HEK293 (cell line): ENCODE results near the gene CMTM2.

Experiments used
- ATF2 ChIP-seq: fragments of 450-650 bp; formaldehyde crosslinking; IDR thresholded peaks from 2 replicates; pipeline ENCODE4 v1.5.1; 2016; ENCODE audit warnings: missing biosample characterization, missing genetic modification characterization, low read depth
- CTCF ChIP-seq: fragments of 450-650 bp; formaldehyde crosslinking; IDR thresholded peaks from 2 replicates; pipeline ENCODE4 v1.5.1; 2016; ENCODE audit warnings: missing biosample characterization, missing genetic modification characterization
- KLF9 ChIP-seq: fragments of 450-650 bp; formaldehyde crosslinking; IDR thresholded peaks from 2 replicates; pipeline ENCODE4 v1.5.1; 2016; ENCODE audit warnings: missing biosample characterization, missing genetic modification characterization, low read depth
- MYNN ChIP-seq: fragments of 450-650 bp; formaldehyde crosslinking; IDR thresholded peaks from 2 replicates; pipeline ENCODE4 v1.5.1; 2016; ENCODE audit warnings: missing biosample characterization, missing genetic modification characterization, borderline replicate concordance
- PRDM2 ChIP-seq: fragments of 450-650 bp; formaldehyde crosslinking; IDR thresholded peaks from 2 replicates; pipeline ENCODE4 v1.5.1; 2016; ENCODE audit warnings: missing biosample characterization, missing genetic modification characterization, borderline replicate concordance
- ZBTB17 ChIP-seq: fragments of 450-650 bp; formaldehyde crosslinking; IDR thresholded peaks from 2 replicates; pipeline ENCODE4 v1.5.1; 2016; ENCODE audit warnings: missing biosample characterization, missing genetic modification characterization
- ZBTB8A ChIP-seq: fragments of 450-650 bp; formaldehyde crosslinking; IDR thresholded peaks from 2 replicates; pipeline ENCODE4 v1.5.1; 2016; ENCODE audit warnings: missing biosample characterization, missing genetic modification characterization
- ZNF138 ChIP-seq: fragments of 450-650 bp; formaldehyde crosslinking; IDR thresholded peaks from 2 replicates; pipeline ENCODE4 v1.5.1; 2016; ENCODE audit warnings: missing biosample characterization, missing genetic modification characterization, borderline replicate concordance
- ZNF146 ChIP-seq: fragments of 450-650 bp; formaldehyde crosslinking; IDR thresholded peaks from 2 replicates; pipeline ENCODE4 v1.5.1; 2016; ENCODE audit warnings: missing biosample characterization, missing genetic modification characterization
- ZNF157 ChIP-seq: fragments of 450-650 bp; formaldehyde crosslinking; IDR thresholded peaks from 2 replicates; pipeline ENCODE4 v1.5.1; 2016; ENCODE audit warnings: missing biosample characterization, missing genetic modification characterization
- ZNF239 ChIP-seq: fragments of 450-650 bp; formaldehyde crosslinking; IDR thresholded peaks from 2 replicates; pipeline ENCODE4 v1.5.1; 2016; ENCODE audit warnings: missing biosample characterization, missing genetic modification characterization
- ZNF366 ChIP-seq: fragments of 450-650 bp; formaldehyde crosslinking; conservative IDR thresholded peaks from 2 replicates; pipeline ENCODE4 v1.5.1; 2016; ENCODE audit warnings: missing biosample characterization, missing genetic modification characterization
- ZNF404 ChIP-seq: fragments of 450-650 bp; formaldehyde crosslinking; IDR thresholded peaks from 2 replicates; pipeline ENCODE4 v1.5.1; 2017; ENCODE audit warnings: missing biosample characterization, missing genetic modification characterization
- ZNF513 ChIP-seq: fragments of 450-650 bp; IDR thresholded peaks from 2 replicates; pipeline ENCODE4 v1.5.1; 2018; ENCODE audit warnings: missing biosample characterization, missing genetic modification characterization
- ZNF549 ChIP-seq: fragments of 450-650 bp; IDR thresholded peaks from 2 replicates; pipeline ENCODE4 v1.5.1; 2018; ENCODE audit warnings: missing biosample characterization, missing genetic modification characterization, mild to moderate bottlenecking, inconsistent platforms, moderate library complexity
- ZNF571 ChIP-seq: fragments of 450-650 bp; formaldehyde crosslinking; IDR thresholded peaks from 2 replicates; pipeline ENCODE4 v1.5.0; 2017; ENCODE audit warnings: missing biosample characterization, missing genetic modification characterization
- ZNF658 ChIP-seq: fragments of 450-650 bp; formaldehyde crosslinking; IDR thresholded peaks from 2 replicates; pipeline ENCODE4; 2016; ENCODE audit warnings: missing biosample characterization, missing genetic modification characterization
- ZNF776 ChIP-seq: fragments of 450-650 bp; formaldehyde crosslinking; IDR thresholded peaks from 2 replicates; pipeline ENCODE4 v1.5.0; 2017; ENCODE audit warnings: missing biosample characterization, missing genetic modification characterization, borderline replicate concordance
- ZNF792 ChIP-seq: fragments of 450-650 bp; formaldehyde crosslinking; IDR thresholded peaks from 2 replicates; pipeline ENCODE4 v1.5.1; 2016; ENCODE audit warnings: missing biosample characterization, missing genetic modification characterization
- ZNF837 ChIP-seq: fragments of 450-650 bp; formaldehyde crosslinking; IDR thresholded peaks from 2 replicates; pipeline ENCODE4 v1.5.1; 2016; ENCODE audit warnings: missing biosample characterization, missing genetic modification characterization
- ZSCAN18 ChIP-seq: fragments of 450-650 bp; formaldehyde crosslinking; IDR thresholded peaks from 2 replicates; pipeline ENCODE4 v1.5.1; 2016; ENCODE audit warnings: missing biosample characterization, missing genetic modification characterization
- ZSCAN30 ChIP-seq: fragments of 450-650 bp; IDR thresholded peaks from 2 replicates; pipeline ENCODE4 v1.5.1; 2018; ENCODE audit warnings: missing biosample characterization, mild to moderate bottlenecking, missing genetic modification characterization, moderate library complexity
- ZSCAN4 ChIP-seq: fragments of 450-650 bp; formaldehyde crosslinking; IDR thresholded peaks from 2 replicates; pipeline ENCODE4 v1.5.1; 2017; ENCODE audit warnings: missing biosample characterization, missing genetic modification characterization
- ZSCAN5A ChIP-seq: fragments of 450-650 bp; formaldehyde crosslinking; IDR thresholded peaks from 2 replicates; pipeline ENCODE4 v1.5.1; 2016; ENCODE audit warnings: missing biosample characterization, missing genetic modification characterization

Gene CMTM2

GRCh38 chr16:66619534-66620428 lies 40.5 kb downstream of the CMTM2 start (continued):
- TF ChIP-seq PRDM2 (tag by site-specific recombination) (no peak), ZNF792 (tag by site-specific recombination) (no peak), ZBTB17 (tag by site-specific recombination) (no peak), ZNF549 (no peak), MYNN (tag by site-specific recombination) (no peak), ZNF571 (no peak), ATF2 (tag by site-specific recombination) (peak; percentile 76), ZSCAN30 (no peak), ZNF157 (tag by site-specific recombination) (no peak), ZSCAN5A (tag by site-specific recombination) (no peak), ZNF658 (tag by site-specific recombination) (no peak), ZNF404 (tag by site-specific recombination) (no peak), ZNF513 (tag by site-specific recombination) (no peak), CTCF (tag by site-specific recombination) (no peak), ZNF138 (tag by site-specific recombination) (no peak), KLF9 (tag by site-specific recombination) (no peak), ZNF366 (tag by site-specific recombination) (peak; percentile 95), ZNF146 (no peak), ZNF776 (no peak), ZSCAN4 (tag by site-specific recombination) (no peak), ZNF239 (no peak), ZSCAN18 (tag by site-specific recombination) (no peak), ZNF837 (tag by site-specific recombination) (no peak), ZBTB8A (tag by site-specific recombination) (peak; percentile 71; the same call in 1 of the 2 replicates)
